Activated T-helper 1 cell treated with anti-CD3 and anti-CD28 coated beads, Interleukin-12 subunit alpha, Interleukin-12 subunit beta, Interleukin-2, Interleukin-4 antibody, amounts not matched to agents 30 ng/mL and 10 ng/mL and 1 ng/mL, durations not matched to agents 14 hours and 24 hours and 36 hours (primary cell): ENCODE data around the gene CDH6. TPM values are rescaled to one million over a fixed set of nuclear protein-coding genes. Genes with fewer than 3 reads are reported as not detected.

Source experiments
- DNase-seq: peaks from one replicate; pipeline ENCODE4 v3.0.0; 2021; ENCODE audit warnings: low spot score
- H3K27ac Mint-ChIP-seq: one replicate; pipeline ENCODE4 v1.8.0; 2021; ENCODE audit warnings: mild to moderate bottlenecking, mixed read lengths
- H3K27me3 Mint-ChIP-seq: one replicate; pipeline ENCODE4 v1.8.0; 2022; ENCODE audit warnings: mild to moderate bottlenecking, moderate library complexity, mixed read lengths; ENCODE audit not compliant: insufficient read depth
- H3K36me3 Mint-ChIP-seq: one replicate; pipeline ENCODE4 v1.8.0; 2021; ENCODE audit warnings: low read depth, mixed read lengths
- H3K4me1 Mint-ChIP-seq: one replicate; pipeline ENCODE4 v1.8.0; 2021; ENCODE audit warnings: low read depth, mixed read lengths
- H3K4me3 Mint-ChIP-seq: one replicate; pipeline ENCODE4 v1.8.0; 2021; ENCODE audit warnings: mild to moderate bottlenecking, moderate library complexity, mixed read lengths
- H3K9me3 Mint-ChIP-seq: one replicate; pipeline ENCODE4 v1.8.0; 2021; ENCODE audit warnings: mixed read lengths
- intact Hi-C: fragments of 100-400 bp; cut with micrococcal nuclease; formaldehyde crosslinking; loops from one replicate; pipeline ENCODE4 v1.15.1; 2024
- total RNA-seq: library from RNA; stranded (reverse); gene quantifications from 2 replicates; pipeline ENCODE4 v1.2.3, GENCODE V29; 2022

CDH6 gene
- total RNA-seq, 1 donor from 2014 or later = not detected

- intact Hi-C loops = no loop called here
- H3K27me3 Mint-ChIP-seq = peaks cover 2% of the 10 kb centered on the region
These were observed 79.7 kb downstream of the CDH6 start for GRCh38 chr5:31273161-31273560.

GRCh38 chr5:31273631-31274378 is 80.3 kb downstream of the CDH6 start:
- no peak overlapping the region for H3K4me3 Mint-ChIP-seq
- H3K9me3 Mint-ChIP-seq = no peaks in the 10 kb centered on the region
- H3K36me3 Mint-ChIP-seq = no peaks in the 10 kb centered on the region
- H3K27me3 Mint-ChIP-seq = peaks cover 2% of the 10 kb centered on the region
- no peaks in the 10 kb centered on the region for H3K4me1 Mint-ChIP-seq
- H3K27ac Mint-ChIP-seq = no peak overlapping the region
- no peak for DNase-seq
- intact Hi-C loops = no loop called here

More at GRCh38 chr5:31273161-31273560, 79.7 kb downstream of the CDH6 start:
- no peak overlapping the region for H3K27ac Mint-ChIP-seq
- no peaks in the 10 kb centered on the region for H3K9me3 Mint-ChIP-seq
- no peaks in the 10 kb centered on the region for H3K4me1 Mint-ChIP-seq
- no peaks in the 10 kb centered on the region for H3K36me3 Mint-ChIP-seq
- no peak overlapping the region for H3K4me3 Mint-ChIP-seq
- DNase-seq = no peak

- no peaks in the 10 kb centered on the region for H3K27me3 Mint-ChIP-seq
- intact Hi-C loops = no loop called here
- no peak for DNase-seq
- H3K36me3 Mint-ChIP-seq = no peaks in the 10 kb centered on the region
- no peaks in the 10 kb centered on the region for H3K4me1 Mint-ChIP-seq
- H3K27ac Mint-ChIP-seq = no peak overlapping the region
- no peak overlapping the region for H3K4me3 Mint-ChIP-seq
- H3K9me3 Mint-ChIP-seq = no peaks in the 10 kb centered on the region
These were observed 86.7 kb downstream of the CDH6 start for GRCh38 chr5:31280210-31280609.

- Mint-ChIP-seq H3K4me3 (no peak overlapping the region), H3K9me3 (no peaks in the 10 kb centered on the region), H3K4me1 (no peaks in the 10 kb centered on the region), H3K27ac (no peak overlapping the region), H3K27me3 (no peaks in the 10 kb centered on the region), H3K36me3 (no peaks in the 10 kb centered on the region)
- intact Hi-C loops = no loop called here
- no peak for DNase-seq
These were observed 89.8 kb downstream of the CDH6 start for GRCh38 chr5:31283326-31283725.

- Mint-ChIP-seq H3K36me3 (no peaks in the 10 kb centered on the region), H3K4me3 (no peak overlapping the region), H3K4me1 (no peaks in the 10 kb centered on the region), H3K9me3 (no peaks in the 10 kb centered on the region), H3K27me3 (no peaks in the 10 kb centered on the region), H3K27ac (no peak overlapping the region)
- no peak for DNase-seq
- intact Hi-C loops = no loop called here
These were observed 91.5 kb downstream of the CDH6 start for GRCh38 chr5:31285025-31285424.

GRCh38 chr5:31287985-31288384 is 94.5 kb downstream of the CDH6 start:
- no peak overlapping the region for H3K27ac Mint-ChIP-seq
- H3K4me3 Mint-ChIP-seq = no peak overlapping the region
- H3K36me3 Mint-ChIP-seq = no peaks in the 10 kb centered on the region

GRCh38 chr5:31289429-31289828 is 95.9 kb downstream of the CDH6 start:
- Mint-ChIP-seq H3K27me3 (no peaks in the 10 kb centered on the region), H3K36me3 (no peaks in the 10 kb centered on the region), H3K4me3 (no peak overlapping the region), H3K9me3 (no peaks in the 10 kb centered on the region), H3K27ac (no peak overlapping the region), H3K4me1 (no peaks in the 10 kb centered on the region)
- DNase-seq = no peak
- intact Hi-C loops = no loop called here

More at GRCh38 chr5:31287985-31288384, 94.5 kb downstream of the CDH6 start:
- no peak for DNase-seq
- no peaks in the 10 kb centered on the region for H3K4me1 Mint-ChIP-seq
- intact Hi-C loops = no loop called here
- H3K27me3 Mint-ChIP-seq = no peaks in the 10 kb centered on the region
- no peaks in the 10 kb centered on the region for H3K9me3 Mint-ChIP-seq

GRCh38 chr5:31291323-31291854 is 97.9 kb downstream of the CDH6 start:
- no peak overlapping the region for H3K27ac Mint-ChIP-seq
- no peaks in the 10 kb centered on the region for H3K36me3 Mint-ChIP-seq
- intact Hi-C loops = no loop called here
- H3K9me3 Mint-ChIP-seq = no peaks in the 10 kb centered on the region
- no peaks in the 10 kb centered on the region for H3K27me3 Mint-ChIP-seq
- DNase-seq = no peak
- H3K4me3 Mint-ChIP-seq = no peak overlapping the region
- no peaks in the 10 kb centered on the region for H3K4me1 Mint-ChIP-seq

GRCh38 chr5:31300501-31300900 is 107.0 kb downstream of the CDH6 start:
- intact Hi-C loops = no loop called here
- Mint-ChIP-seq H3K36me3 (no peaks in the 10 kb centered on the region), H3K27ac (no peak overlapping the region), H3K27me3 (no peaks in the 10 kb centered on the region), H3K9me3 (no peaks in the 10 kb centered on the region), H3K4me1 (no peaks in the 10 kb centered on the region), H3K4me3 (no peak overlapping the region)
- DNase-seq = no peak

- intact Hi-C loops = no loop called here
- Mint-ChIP-seq H3K4me3 (no peak overlapping the region), H3K36me3 (no peaks in the 10 kb centered on the region)
These were observed 108.3 kb downstream of the CDH6 start for GRCh38 chr5:31301833-31302232.

GRCh38 chr5:31303688-31304087 is 110.2 kb downstream of the CDH6 start:
- no peak overlapping the region for H3K27ac Mint-ChIP-seq
- H3K27me3 Mint-ChIP-seq = peaks cover 2% of the 10 kb centered on the region
- intact Hi-C loops = no loop called here
- H3K4me3 Mint-ChIP-seq = no peak overlapping the region
- no peaks in the 10 kb centered on the region for H3K36me3 Mint-ChIP-seq
- no peaks in the 10 kb centered on the region for H3K4me1 Mint-ChIP-seq
- no peaks in the 10 kb centered on the region for H3K9me3 Mint-ChIP-seq
- no peak for DNase-seq

More at GRCh38 chr5:31301833-31302232, 108.3 kb downstream of the CDH6 start:
- no peak overlapping the region for H3K27ac Mint-ChIP-seq
- H3K9me3 Mint-ChIP-seq = no peaks in the 10 kb centered on the region
- peaks cover 1% of the 10 kb centered on the region for H3K27me3 Mint-ChIP-seq
- no peak for DNase-seq
- H3K4me1 Mint-ChIP-seq = no peaks in the 10 kb centered on the region

GRCh38 chr5:31317665-31318064 is 124.2 kb downstream of the CDH6 start:
- no peaks in the 10 kb centered on the region for H3K4me1 Mint-ChIP-seq
- intact Hi-C loops = no loop called here
- no peaks in the 10 kb centered on the region for H3K27me3 Mint-ChIP-seq
- no peak overlapping the region for H3K27ac Mint-ChIP-seq
- H3K9me3 Mint-ChIP-seq = no peaks in the 10 kb centered on the region
- no peak overlapping the region for H3K4me3 Mint-ChIP-seq
- no peaks in the 10 kb centered on the region for H3K36me3 Mint-ChIP-seq
- DNase-seq = no peak

GRCh38 chr5:31319335-31319734 is 125.8 kb downstream of the CDH6 start:
- no peaks in the 10 kb centered on the region for H3K36me3 Mint-ChIP-seq
- H3K9me3 Mint-ChIP-seq = no peaks in the 10 kb centered on the region
- DNase-seq = no peak
- intact Hi-C loops = no loop called here
- no peak overlapping the region for H3K27ac Mint-ChIP-seq
- no peak overlapping the region for H3K4me3 Mint-ChIP-seq
- H3K4me1 Mint-ChIP-seq = no peaks in the 10 kb centered on the region
- no peaks in the 10 kb centered on the region for H3K27me3 Mint-ChIP-seq
